AG08395 (cell line): ENCODE results near the gene CFAP97D1.
A peak's percentile ranks its signal among the peaks of the same experiment; 100 is the strongest.
"Not testable (repeated sequence)": the region's sequence is repeated elsewhere in the genome, so short reads cannot be mapped to it uniquely, and the experiment has no call there.

Source experiments
- DNase-seq: peaks from one replicate; pipeline ENCODE4 v3.0.0; 2012; ENCODE audit warnings: mixed read lengths, low spot score

Gene CFAP97D1

DNA sequence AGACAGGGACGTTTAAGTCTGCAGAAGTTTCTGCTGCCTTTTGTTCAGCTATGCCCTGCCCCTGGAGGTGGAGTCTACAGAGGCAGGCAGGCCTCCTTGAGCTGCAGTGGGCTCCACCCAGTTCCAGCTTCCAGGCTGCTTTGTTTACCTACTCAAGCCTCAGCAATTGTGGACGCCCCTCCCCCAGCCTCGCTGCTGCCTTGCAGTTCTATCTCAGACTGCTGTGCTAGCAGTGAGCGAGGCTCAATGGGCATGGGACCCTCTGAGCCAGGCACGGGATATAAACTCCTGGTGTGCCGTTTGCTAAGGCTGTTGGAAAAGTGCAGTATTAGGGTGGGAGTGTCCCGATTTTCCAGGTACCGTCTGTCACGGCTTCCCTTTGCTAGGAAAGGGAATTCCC lies 17.8 kb downstream of the CFAP97D1 start:
- DNase-seq = not testable (repeated sequence)

DNA sequence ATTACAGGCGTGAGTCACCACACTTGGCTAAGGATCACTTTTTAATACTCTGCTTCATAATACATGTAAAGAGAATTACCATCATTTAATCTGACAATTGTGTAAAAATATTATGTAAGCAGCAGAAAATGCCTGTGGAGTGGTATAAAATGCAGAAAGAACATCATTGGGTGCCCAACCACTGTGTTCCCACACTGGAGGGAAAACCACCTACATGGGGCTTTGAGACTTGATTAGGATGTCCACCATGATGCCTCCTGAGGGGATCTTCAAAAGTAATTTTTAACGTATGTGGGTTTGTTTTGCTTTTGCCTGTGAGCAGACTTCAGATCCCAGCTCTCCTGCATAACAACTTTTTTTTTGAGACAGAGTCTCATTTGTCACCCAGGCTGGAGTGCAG lies 18.8 kb downstream of the CFAP97D1 start:
- no peak for DNase-seq

DNA sequence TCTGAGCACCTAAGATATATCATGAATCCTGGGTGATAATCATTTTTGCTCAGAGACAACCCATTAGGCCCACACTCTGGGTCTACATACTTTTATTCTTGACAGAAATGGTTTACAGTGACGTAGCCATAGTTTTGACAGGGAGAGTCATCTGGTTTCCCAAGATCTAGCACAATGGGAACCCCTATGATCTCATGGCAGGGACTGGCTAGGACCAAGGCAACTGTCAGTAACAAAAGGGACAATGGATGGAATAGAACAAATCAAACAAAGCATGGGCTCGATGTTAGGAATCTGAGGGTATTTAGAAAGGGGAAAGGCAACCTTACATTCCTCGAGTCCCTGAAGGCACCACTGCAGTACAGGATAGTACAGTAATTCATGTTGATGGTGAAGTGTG lies 20.5 kb downstream of the CFAP97D1 start:
- no peak for DNase-seq

DNA sequence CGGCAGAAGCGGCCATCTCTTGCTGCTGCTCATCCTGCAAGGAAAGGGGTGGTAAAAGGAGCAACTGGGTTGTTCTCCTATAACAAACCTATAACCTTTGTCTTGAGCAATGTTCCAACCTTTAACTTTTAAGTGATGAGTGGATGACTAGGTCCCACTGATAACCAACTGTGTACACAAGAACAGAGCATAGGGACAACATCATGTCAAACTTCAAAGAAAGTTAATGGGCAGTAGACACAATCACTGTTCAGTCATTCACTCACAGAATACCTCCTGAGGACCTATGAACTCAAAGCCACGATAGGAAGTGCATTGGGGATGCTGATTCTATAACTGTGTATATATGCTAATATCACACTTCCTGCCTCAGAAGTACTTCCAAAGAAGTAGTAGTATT lies 21.6 kb downstream of the CFAP97D1 start:
- no peak for DNase-seq

DNA sequence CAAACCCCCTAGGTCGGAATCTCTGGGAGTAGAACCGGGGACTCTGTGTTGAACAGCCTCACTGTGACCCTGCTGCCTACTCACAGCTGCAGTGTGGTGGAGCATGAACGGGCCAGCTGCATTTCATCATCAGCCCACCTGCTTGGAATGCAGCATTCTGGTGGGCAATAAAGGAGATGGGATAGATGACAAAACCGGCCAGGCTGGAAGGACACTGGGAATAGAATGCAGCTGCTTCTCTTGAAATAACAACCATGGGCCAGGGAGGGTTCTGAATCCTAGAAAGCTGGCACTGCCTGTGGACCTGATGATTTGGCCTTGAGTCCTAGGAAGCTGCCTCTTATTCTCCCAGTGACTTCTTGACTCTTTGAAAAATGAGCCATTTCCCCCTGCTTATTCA lies 23.5 kb downstream of the CFAP97D1 start:
- DNase-seq = peak; percentile 15

DNA sequence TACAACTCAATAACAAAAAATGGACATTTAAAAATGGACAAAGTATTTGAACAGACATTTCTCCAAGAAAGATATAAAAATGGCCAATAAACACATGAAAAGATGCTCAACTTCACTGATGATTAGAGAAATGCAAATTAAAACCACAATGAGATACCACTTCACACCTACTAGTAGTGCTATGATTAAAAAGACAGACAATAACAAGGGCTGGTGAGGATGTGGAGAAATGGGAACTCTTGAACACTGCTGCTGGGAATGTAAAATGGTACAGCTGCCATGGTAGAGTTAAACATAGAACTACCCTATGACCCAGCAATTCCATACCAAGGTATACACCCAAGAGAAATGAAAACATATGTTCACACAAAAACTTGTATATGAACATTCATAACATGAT lies 24.9 kb downstream of the CFAP97D1 start:
- DNase-seq = no peak

DNA sequence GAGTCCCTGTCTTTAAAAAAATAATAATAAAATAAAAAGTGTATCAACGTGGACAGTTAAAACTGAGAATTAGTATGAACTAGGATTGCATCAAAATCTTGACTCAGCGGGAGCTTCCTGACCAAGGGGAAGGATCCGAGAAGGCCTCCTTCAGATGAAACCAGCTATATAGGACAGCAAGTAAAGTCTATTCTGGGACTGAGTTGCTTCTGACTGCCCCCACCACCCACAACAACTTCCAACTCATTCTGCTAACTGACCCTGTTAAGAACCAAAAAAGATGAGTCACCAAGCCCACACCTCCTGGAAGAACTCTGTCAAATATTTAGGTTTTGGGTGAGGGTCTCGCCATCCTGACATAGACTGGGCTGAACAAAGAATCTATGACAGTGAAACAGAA lies 27.8 kb downstream of the CFAP97D1 start:
- DNase-seq = no peak

DNA sequence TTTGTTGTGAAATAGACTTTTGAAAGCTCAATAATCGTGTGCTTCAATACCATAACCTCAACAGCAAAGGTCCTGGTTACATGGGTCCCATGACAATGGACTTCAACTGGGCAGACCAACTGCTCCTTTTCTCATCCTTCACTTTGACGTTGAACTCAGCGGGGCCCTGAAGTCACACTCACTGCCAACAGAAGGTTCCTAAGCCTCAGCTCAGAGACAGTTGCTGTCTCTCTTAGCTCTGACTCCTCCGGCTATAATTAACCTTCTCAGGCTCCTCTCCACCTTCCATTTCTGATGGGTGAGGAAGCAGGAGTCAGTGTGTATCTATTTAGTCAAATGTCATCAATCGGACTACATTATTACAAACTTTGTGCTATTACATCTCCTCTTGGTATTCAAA lies 28.9 kb downstream of the CFAP97D1 start:
- DNase-seq = no peak

DNA sequence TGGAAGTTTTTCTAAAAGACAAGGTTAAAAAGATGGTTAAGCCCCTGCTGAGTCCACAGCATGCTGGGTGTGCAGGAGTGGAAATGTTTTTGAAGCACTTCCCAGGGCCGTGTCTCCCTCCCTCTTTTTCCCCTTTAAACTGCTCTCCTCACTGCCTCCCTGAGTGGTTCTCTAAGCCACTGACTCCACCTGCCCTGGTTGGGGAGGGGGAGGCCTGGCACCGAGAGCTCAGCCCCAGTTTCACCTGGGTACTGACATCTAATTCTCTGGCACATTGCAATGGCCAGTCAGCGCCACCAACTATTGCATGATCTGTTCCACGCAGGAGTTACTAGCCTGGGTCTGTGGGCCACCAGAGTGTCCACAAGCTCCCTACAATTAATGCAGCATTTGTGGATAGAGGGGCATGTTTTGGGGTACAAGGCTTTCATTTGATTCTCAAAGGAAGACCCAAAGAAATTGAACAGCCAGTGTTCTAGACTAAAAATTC lies 30.0 kb downstream of the CFAP97D1 start:
- no peak for DNase-seq

DNA sequence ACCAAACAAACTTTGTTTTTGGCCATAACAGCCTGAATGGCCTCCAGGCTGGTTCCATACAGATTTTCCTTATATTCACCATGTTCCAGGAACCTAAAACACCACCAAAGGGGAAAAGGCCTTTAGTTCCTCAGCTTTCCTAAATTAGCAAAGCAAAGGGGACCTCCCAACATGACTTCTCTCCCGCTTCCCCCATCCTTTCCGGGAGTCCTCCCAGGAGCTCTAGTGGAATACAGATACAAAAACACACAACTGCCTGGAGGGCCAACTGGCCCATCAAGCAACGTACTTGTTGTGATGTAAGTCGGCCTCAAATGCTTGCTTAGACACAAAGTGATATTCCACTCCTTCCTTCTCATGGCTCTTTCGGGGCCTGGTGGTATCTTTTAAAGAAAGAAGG lies 30.6 kb downstream of the CFAP97D1 start:
- no peak for DNase-seq

DNA sequence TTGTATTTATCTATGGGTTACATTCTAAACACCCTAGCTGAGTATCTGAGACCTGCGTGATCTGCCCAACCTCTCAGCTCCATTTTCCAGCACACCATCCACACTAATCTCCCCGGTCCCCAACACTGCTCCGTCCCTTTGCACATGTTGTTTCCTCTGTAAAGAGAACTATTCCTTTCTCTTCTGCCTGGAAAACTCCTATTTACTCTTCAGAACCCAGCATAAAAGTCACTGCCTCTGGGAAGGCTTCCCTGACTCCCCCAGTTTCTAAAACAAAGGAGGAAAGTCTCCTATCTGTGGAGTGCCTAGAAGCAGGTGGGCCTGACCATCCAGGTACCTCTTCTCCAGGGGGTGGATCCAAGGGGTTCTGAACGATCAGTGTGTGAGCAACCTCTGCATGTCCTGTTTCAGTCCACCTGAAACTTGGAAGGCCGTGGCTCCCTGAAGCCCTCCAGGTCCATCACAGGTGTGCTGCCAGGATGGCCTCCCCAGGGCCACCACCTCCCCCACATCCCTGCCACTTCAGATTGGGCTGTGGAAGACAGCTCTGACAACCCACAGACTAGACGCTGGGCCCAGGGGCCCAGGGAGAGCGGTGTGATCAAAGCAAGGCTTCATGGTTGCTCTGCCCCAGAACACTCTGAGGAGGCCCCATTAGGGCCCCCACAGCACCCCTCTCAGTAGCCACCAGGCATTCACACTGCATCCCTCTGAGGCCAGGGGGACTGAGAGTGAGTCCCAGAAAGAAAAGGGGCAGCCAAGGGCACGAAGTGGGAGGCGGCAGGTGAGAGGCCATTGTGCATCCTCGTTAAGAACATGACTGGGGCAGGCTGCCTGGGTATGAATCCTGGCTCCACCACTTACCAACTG lies 32.4 kb downstream of the CFAP97D1 start:
- no peak for DNase-seq

DNA sequence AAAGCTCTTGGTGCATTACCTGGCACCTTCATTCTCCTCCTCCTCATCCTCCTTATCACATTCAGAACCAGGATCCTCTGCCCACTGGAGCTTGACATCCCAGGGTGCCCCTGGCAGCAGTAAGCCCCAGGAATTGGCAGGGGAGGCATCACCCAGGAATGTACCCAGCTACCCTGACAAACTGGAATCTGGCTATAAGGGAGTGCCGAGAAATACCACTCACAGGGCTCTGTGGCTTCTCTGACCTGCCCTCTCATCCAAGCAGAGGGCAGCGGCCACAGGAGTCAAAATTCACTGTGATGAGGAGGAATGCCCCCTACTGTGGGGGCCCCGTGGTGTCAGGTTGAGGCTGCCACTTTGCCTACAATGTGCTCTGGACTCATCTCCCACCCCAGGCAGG lies 33.2 kb downstream of the CFAP97D1 start:
- no peak for DNase-seq

DNA sequence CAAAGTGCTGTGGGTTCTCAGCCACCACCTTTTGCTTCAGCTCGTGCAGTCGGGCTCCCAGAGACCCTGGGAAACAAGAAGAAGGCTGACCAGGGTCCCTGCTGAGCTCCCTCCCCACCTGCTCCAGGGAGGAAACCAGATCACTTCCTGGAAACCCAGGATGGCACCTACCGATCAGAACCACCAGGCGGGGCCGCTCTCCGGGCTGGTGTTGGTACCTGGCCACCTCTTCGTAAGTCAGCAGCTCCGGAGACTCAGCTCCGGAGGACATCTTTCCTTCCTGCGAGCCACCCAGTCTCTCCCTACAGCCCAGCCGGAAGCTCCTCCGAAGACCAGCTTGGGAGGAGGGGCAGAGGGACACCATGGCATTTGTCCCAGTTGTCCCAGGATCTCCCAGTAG lies 33.8 kb downstream of the CFAP97D1 start:
- no peak for DNase-seq

DNA sequence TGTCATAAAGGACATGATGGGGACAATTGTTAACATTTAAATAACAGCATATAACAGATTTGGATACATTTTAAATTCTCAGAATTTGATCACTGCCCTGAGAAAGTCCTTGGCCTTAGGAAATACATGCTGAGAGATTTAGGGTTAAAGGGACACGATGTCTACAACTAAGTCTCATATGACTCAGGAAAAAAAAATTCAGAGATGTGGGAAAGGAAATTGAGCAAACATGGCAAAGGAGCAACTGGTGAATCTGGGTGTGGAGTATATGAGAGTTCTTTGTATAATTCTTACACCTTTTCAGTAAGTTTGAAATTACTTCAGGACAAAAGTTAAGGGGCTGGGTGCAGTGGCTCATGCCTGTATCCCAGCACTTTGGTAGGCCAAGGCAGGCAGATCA lies 34.5 kb downstream of the CFAP97D1 start:
- DNase-seq = peak; percentile 84

DNA sequence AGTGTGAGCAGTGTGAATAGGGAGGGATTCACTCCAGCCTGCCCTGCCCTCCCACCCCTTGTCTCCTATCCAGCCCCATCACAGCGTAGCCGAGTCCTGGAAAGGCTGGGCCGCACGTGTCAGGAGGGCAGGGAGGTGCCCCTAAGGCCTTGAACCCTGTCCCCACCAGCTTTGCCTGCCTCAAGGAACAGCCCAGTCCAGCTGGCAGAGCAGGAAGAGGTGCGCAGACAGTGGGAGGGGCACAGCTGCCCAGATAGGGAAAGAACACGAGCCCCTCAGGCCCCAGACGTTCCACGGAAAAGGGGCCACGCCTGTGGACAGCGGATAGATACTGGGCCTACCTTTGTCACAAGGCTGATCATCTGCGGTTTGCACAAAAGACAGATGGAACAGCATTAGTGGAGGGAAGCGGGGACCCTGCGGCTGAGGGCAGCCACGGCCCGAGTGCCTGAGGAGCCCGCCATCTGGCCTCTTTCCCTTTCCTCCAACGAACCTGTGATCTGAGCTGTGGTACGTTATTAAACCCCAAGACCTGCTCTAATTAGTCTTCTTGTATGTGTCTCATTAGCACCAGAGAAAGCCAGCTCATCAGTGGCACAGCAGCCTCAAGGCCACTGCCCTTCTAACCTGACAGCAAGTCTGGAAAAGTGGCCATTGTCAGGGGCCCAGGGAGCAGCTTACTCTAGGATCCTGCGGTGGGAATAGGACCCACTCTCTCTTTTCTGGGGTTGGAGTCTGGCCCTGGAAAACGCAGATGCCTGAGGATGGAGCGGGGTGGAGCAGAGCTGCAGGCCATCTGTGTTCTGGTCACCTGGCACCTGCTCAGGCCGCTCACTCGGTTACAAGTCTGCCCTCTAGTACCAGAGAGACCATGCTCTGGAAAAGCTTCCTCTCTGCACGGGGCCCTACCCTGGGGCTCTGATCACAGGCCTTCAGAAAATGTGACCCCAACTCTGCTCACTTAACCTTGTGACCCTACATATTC lies 36.4 kb downstream of the CFAP97D1 start:
- no peak for DNase-seq

DNA sequence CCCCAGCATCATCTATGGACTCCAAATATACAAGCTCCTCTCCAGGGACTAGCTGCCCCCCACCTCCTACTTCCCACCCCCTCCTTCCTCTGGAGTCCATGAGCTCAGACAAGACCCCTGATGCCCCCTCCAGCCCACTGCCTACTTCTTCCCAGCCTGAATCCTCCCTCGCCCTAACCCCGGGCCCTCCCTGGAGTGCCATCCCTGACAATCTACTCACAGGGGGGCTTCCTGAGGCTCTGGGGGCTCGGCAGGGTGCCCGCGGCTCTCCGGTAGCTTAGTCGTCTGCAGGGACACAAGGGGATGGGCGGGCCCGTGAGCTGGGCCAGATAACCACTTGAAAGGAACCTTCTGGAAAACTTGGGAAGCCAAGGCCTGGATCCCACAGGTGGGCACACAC lies 37.6 kb downstream of the CFAP97D1 start:
- no peak for DNase-seq

DNA sequence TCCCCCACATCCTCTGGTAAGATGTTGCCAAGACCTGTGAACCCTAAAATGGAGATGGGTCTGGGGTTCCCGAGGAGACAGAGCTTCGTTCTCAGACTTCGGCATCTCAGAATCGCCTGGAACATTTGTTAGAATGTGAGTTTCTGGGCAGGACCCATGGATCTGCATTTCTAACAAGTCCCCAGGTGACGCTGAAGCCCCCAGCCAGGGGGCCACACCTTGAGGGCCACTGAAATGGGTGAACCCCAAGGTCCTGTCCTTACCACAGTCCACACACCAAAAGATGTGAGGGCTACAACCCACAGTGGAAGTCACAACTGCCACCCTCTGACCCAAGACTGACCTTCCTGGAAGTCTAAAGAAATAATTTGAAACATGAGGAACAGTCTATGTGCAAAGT lies 38.7 kb downstream of the CFAP97D1 start:
- DNase-seq = no peak

DNA sequence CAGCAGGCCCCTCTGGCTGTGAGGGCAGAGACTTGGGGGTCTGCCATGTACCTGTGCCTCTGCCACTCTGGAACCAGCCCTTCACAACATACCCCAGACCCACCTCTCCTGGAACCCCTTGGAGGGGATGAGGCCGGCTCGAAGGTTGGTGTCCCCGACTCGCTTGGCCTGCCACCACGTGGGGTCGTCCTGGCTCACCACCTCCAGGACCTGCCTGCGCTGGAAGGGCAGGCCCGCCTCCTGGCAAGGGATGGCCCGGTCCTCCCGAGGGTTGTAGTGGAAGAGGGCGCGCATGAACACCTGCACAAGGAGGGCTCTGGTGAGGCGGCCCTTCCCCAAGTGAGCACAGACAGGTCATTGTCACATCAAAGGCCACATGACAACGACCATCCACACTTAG lies 40.5 kb downstream of the CFAP97D1 start:
- no peak for DNase-seq

DNA sequence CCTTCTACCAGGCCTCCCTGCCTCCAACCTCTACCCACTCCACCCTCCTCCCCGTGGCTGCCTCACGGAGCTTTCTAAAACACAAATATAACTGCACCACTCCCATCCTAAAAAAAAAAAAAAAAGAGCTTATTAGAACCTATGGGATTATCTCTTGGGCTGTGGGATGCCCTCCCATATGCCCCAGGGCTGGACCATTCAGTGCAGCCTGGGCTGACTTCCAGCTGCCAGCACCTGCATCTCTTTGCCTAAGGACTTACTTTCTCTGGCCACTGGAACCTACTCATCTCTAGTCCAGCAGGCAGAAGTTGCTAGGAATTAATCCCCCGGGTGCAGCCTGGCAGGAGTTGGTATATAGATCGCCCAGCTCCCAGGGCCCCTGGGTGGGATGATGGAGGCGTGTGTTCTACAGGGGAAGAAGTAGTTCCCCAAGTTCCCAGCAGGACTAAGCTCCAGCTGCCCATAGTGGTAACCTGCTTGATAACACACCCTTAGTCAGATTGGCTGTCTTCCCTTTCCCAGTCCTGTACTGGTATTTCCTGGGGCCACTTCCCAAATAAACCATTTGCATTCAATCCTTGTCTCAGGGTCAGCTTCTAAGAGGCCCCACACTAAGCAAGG lies 42.4 kb downstream of the CFAP97D1 start:
- no peak for DNase-seq

DNA sequence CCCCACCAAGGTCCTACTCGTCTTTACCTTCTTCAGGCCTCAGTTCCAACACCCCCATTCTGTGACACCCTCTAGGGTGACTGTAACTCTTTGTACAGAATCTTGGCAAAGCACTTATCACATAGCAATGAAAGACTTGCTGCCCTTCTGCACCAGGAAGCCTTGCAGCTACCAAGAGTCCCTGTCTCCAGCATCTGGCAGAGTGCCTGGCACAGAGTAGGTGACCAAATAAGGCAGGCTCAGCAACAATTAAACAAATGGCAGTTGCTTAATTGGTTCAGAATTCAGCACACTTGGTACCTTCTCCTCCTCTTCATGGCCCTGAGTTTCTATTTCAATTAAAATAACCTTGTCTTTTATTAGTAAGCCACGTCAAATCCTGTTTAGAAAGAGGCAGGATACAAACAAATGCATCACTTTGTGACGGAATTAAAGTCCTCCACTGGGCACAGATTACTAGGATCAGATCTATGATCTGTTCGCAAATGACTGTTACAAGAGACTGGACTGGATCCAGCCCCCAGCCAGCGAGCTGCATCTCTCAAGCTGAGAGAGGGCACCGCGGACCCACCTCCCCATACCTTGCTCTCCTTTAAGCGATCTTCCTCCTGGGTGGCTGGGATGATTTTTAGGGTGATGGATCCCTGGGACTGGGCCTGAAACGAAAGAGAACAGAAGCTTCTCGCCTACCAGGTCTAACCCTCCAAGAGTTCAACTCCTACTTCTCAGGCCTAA lies 43.3 kb downstream of the CFAP97D1 start:
- no peak for DNase-seq

DNA sequence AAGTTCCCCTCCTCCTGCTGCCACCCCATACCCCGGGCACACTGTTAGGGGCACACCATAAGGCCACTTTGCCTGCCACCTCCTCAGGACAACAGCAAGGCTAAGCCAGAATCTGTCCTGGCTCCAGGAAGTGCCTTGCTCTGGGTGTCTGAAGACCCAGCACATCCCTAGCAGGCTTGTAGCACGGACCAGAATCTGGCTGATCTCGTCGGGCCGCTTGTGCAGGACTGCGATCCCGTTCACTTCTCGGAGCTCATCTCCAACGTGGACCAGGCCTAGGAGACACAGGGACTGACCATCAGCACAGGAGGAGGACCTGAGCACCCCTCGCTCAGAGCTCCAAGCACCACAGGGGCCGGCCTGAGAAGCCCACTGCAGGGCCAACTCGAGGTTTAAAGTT lies 45.3 kb downstream of the CFAP97D1 start:
- DNase-seq = no peak

DNA sequence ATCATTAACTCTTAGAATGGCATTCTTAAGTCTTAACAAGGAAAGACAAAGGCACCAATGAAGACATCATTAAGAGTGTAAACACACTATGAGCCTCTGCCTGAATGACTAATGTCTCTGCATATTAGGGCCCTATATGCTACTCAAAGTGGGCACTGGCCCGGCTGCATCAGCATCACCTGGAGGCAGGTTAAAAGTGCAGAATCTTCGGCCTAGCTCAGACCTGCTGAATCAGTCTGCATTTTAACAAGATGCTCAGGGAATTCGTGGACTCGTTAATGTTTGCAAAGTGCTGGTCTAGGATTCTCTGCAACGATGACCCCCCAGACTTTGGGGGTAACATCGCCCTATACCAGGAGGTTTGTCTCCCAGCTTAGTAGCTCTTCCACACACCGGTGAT lies 46.0 kb downstream of the CFAP97D1 start:
- DNase-seq = no peak
